Testis (tissue), 3 donors: ENCODE data around the gene ROPN1. TPM values are rescaled to one million over a fixed set of nuclear protein-coding genes. Genes with fewer than 3 reads are reported as not detected.
"Not testable (repeated sequence)": the region's sequence is repeated elsewhere in the genome, so short reads cannot be mapped to it uniquely, and the experiment has no call there.

Experiments
- DNase-seq: peaks from one replicate; pipeline ENCODE4 v3.0.0-alpha.2; 2019
- H3K27ac ChIP-seq, 2 donors: fragments of 200-600 bp; sonication (generic); one replicate each; pipeline ENCODE4 v1.5.1; 2019
- H3K27me3 ChIP-seq: fragments of 200-600 bp; sonication (generic); one replicate; pipeline ENCODE4 v1.5.1; 2019
- H3K36me3 ChIP-seq: fragments of 200-600 bp; sonication (generic); one replicate; pipeline ENCODE4 v1.5.1; 2017; ENCODE audit warnings: low read depth; ENCODE audit errors: missing control alignments
- H3K4me1 ChIP-seq: fragments of 200-600 bp; sonication (generic); one replicate; pipeline ENCODE4 v1.5.1; 2019
- H3K4me3 ChIP-seq, 2 donors: fragments of 200-600 bp; sonication (generic); one replicate each; pipeline ENCODE4 v1.5.1; 2017 to 2019
- H3K9me3 ChIP-seq: fragments of 200-600 bp; sonication (generic); one replicate; pipeline ENCODE4 v1.5.1; 2017
- POLR2A ChIP-seq: fragments of 450-650 bp; IDR thresholded peaks from one replicate; pipeline ENCODE4 v1.6.1; 2017; ENCODE audit warnings: antibody characterized with exemption, mild to moderate bottlenecking, moderate library complexity
- WGBS, 2 donors: methylation state at CpG; one replicate each; pipeline ENCODE4 v1.1.5; 2018; 5-methylcytosine and 5-hydroxymethylcytosine counted together
- intact Hi-C: fragments of 100-400 bp; cut with DNase I; formaldehyde crosslinking; loops from one replicate; pipeline ENCODE4 v1.15.1; 2023; ENCODE audit warnings: low total_unique reads
- polyA plus RNA-seq: library from polyadenylated mRNA; stranded (reverse); fragments of 350-450 nt; fragmentation: Illumina TruSeq; extraction: RNeasy Lipid Tissue Mini Kit (QIAGEN cat#74804); gene quantifications from one replicate; pipeline ENCODE4 v1.2.3, GENCODE V29; 2014; ENCODE audit warnings: low read depth, low replicate concordance; ENCODE audit not compliant: insufficient read depth
- total RNA-seq, 2 donors: library from RNA; depleted of rRNA; stranded (reverse); fragments of >200 nt; gene quantifications; one replicate each; pipeline ENCODE4 v1.2.3, GENCODE V29; 2016
- TF ChIP-seq, protein P1 (sequence below), 3 experiments: fragments of 450-650 bp in 2 of 3; fragments of 200-600 bp in 1 of 3; sonication (generic) in 1 of 3; IDR thresholded peaks; one replicate each; pipeline ENCODE4 v1.5.1; 2016 to 2019; ENCODE audit warnings: antibody characterized with exemption in 3 of 3, mild to moderate bottlenecking in 2 of 3, moderate library complexity in 1 of 3

The ROPN1 gene
- total and polyA plus RNA-seq, 3 donors from 2014 or later: 80.8 to 374 (median 139) TPM

DNA sequence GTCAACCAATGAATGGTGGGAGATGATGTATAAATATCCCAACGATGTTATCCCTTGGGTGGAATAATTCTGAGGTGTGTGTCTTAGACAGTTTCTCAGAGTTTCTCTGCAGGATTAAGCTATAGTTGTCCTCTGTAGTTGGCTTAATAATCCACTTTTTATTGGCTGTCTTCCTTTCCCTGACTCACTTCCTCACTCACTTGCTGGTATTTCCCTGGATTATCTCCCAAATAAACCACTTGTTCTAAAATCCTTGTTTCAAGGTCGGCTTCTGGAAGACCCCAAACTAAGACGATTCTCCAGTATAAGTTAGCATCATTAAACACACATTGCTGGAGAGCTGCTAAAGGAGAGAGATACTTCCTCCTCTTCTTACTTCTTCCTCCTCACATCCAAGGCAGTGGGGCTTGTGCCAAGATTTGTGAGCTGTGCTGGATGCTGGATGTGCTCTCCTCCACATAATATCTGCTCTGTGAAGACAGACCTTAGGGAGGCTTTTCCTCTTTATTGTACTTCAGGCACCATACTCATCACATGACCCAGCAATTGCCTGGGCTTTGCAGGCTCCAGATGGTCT lies 22.5 kb upstream of the ROPN1 start:
- Histone ChIP-seq H3K27ac (no peak overlapping the region), H3K4me1 (no peaks in the 10 kb centered on the region), H3K9me3 (no peaks in the 10 kb centered on the region), H3K27me3 (no peaks in the 10 kb centered on the region), H3K36me3 (no peaks in the 10 kb centered on the region), H3K4me3 (no peak overlapping the region)
- 28 to 45% methylated on average over 3 of the region's 3 CpGs for WGBS, 2 donors
- no peak for TF ChIP-seq POLR2A
- TF ChIP-seq, protein P1, sequence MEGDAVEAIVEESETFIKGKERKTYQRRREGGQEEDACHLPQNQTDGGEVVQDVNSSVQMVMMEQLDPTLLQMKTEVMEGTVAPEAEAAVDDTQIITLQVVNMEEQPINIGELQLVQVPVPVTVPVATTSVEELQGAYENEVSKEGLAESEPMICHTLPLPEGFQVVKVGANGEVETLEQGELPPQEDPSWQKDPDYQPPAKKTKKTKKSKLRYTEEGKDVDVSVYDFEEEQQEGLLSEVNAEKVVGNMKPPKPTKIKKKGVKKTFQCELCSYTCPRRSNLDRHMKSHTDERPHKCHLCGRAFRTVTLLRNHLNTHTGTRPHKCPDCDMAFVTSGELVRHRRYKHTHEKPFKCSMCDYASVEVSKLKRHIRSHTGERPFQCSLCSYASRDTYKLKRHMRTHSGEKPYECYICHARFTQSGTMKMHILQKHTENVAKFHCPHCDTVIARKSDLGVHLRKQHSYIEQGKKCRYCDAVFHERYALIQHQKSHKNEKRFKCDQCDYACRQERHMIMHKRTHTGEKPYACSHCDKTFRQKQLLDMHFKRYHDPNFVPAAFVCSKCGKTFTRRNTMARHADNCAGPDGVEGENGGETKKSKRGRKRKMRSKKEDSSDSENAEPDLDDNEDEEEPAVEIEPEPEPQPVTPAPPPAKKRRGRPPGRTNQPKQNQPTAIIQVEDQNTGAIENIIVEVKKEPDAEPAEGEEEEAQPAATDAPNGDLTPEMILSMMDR (IDR thresholded peaks at IDR 0.05): no peak
- intact Hi-C loops: loop anchor here (10.0 kb wide), 1 partner anchor 450 kb away; no protein-coding TSS in a partner anchor
- no peak for DNase-seq

DNA sequence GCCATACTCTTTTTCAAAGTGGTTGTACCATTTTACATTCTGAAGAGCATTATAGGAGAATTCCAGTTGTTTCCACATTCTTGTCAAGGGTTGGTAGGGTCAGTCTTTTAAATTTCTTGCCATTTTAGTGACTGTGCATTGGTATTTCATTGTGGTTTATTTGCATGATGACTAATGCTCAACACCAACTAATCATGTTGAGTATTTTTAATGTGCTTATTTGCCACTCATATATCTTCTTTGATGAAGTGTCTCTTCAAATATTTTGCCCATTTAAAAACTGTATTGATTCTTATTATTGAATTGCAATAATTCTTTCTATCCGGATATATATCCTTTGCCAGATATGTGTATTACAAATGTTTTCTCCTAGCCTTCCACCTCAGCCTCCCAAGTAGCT lies 16.4 kb upstream of the ROPN1 start:
- DNase-seq, H3K36me3 ChIP-seq, H3K4me1 ChIP-seq, H3K27ac ChIP-seq, H3K4me3 ChIP-seq, H3K9me3 ChIP-seq, intact Hi-C loops, H3K27me3 ChIP-seq: not testable (repeated sequence)
- WGBS, 2 donors: 90 to 100% methylated on average over 1 of the region's 1 CpG

- no peak overlapping the region for H3K27ac ChIP-seq
- no peak for DNase-seq
- no peaks in the 10 kb centered on the region for H3K36me3 ChIP-seq
- H3K9me3 ChIP-seq: no peaks in the 10 kb centered on the region
- intact Hi-C loops: no loop called here
- H3K4me1 ChIP-seq: no peaks in the 10 kb centered on the region
- H3K27me3 ChIP-seq: no peaks in the 10 kb centered on the region
- WGBS, 2 donors: 60 to 68% methylated on average over 4 of the region's 4 CpGs
- TF ChIP-seq, protein P1 (IDR thresholded peaks at IDR 0.05): no peak
- TF ChIP-seq POLR2A: no peak
- H3K4me3 ChIP-seq: no peak overlapping the region
These were observed 15.3 kb upstream of the ROPN1 start for GRCh38 chr3:124007186-124007585.

- not testable (repeated sequence) for H3K4me1 ChIP-seq, H3K27me3 ChIP-seq
- 69 to 75% methylated on average over 2 of the region's 2 CpGs for WGBS, 2 donors
These were observed 10.6 kb upstream of the ROPN1 start for GRCh38 chr3:124002405-124003079.

GRCh38 chr3:124001366-124001765 lies 9.4 kb upstream of the ROPN1 start:
- not testable (repeated sequence) for DNase-seq, H3K36me3 ChIP-seq
- WGBS, 2 donors: 78 to 88% methylated on average over 6 of the region's 6 CpGs

More at GRCh38 chr3:124002405-124003079, 10.6 kb upstream of the ROPN1 start:
- H3K9me3 ChIP-seq, H3K4me3 ChIP-seq, intact Hi-C loops, H3K36me3 ChIP-seq, DNase-seq, H3K27ac ChIP-seq: not testable (repeated sequence)

GRCh38 chr3:123997543-123997942 lies 5.6 kb upstream of the ROPN1 start:
- Histone ChIP-seq H3K27ac (no peak overlapping the region), H3K36me3 (no peaks in the 10 kb centered on the region), H3K9me3 (no peaks in the 10 kb centered on the region), H3K4me3 (no peak overlapping the region), H3K4me1 (no peaks in the 10 kb centered on the region), H3K27me3 (no peaks in the 10 kb centered on the region)
- no peak for DNase-seq
- TF ChIP-seq, protein P1 (IDR thresholded peaks at IDR 0.05): no peak
- no peak for TF ChIP-seq POLR2A
- whole genome bisulfite sequencing, 2 donors: 88 to 89% methylated on average over 2 of the region's 2 CpGs
- intact Hi-C loops: no loop called here

More at GRCh38 chr3:124001366-124001765, 9.4 kb upstream of the ROPN1 start:
- H3K4me1 ChIP-seq, H3K9me3 ChIP-seq, H3K27me3 ChIP-seq, H3K27ac ChIP-seq, intact Hi-C loops, H3K4me3 ChIP-seq: not testable (repeated sequence)
